ENCODE results near the gene KLF7.

The KLF7 gene

DNA sequence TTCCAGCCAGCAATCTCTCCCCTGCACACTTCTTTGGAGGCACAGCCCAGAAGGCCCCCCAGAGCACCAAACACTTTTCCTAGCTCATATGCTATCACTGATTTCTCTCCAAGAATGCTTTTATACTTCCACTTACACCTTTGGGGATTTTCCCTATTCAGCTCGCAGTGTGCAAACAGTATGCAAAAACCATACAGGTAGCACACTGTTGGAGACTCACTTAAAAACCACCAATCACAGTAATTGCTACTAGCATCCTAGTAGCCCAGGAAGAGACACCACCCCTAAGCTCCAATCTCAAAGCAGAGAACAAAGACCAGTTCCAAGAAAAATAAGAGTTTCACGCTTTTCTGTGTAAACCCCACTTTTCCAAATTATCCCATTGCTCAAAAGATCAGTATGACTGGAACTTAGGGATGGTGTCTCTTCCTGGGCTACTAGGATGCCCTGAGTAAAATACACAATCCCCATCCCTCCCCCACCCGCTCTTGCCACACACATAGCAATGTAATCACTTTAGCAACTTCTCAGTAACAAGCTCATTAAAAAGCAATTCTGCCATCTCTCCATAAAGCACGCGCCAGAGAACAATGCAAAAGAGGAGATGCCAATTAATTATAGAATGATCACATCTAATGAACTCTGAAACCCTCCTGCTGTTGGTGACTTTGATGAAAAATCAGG lies 43.0 kb downstream of the KLF7 start:
- H3K27me3 ChIP-seq (ENCODE audit: insufficient read depth, poor library complexity, severe bottlenecking) = no peaks in the 10 kb centered on the region
- no peak overlapping the region for H3K4me3 ChIP-seq (replicated peaks; ENCODE audit: insufficient read depth, low read length)
- H3K27ac ChIP-seq (replicated peaks) = no peak overlapping the region
- no peak for DNase-seq (ENCODE audit: low read depth in 1 of 2, low spot score in 1 of 2)
- TF ChIP-seq POLR2AphosphoS5 (IDR thresholded peaks at IDR 0.05; ENCODE audit: low read depth) = no peak

- Histone ChIP-seq H3K27ac (replicated peaks) (no peak overlapping the region), H3K4me3 (replicated peaks; ENCODE audit: insufficient read depth, low read length) (no peak overlapping the region), H3K27me3 (ENCODE audit: insufficient read depth, poor library complexity, severe bottlenecking) (no peaks in the 10 kb centered on the region)
- TF ChIP-seq CTCF (IDR thresholded peaks at IDR 0.05; ENCODE audit: insufficient read depth, low read length) = no peak
- TF ChIP-seq GABPA (IDR thresholded peaks at IDR 0.05; ENCODE audit: low read depth) = no peak
- no peak for TF ChIP-seq POLR2AphosphoS5 (IDR thresholded peaks at IDR 0.05; ENCODE audit: low read depth)
- TF ChIP-seq, protein P1, sequence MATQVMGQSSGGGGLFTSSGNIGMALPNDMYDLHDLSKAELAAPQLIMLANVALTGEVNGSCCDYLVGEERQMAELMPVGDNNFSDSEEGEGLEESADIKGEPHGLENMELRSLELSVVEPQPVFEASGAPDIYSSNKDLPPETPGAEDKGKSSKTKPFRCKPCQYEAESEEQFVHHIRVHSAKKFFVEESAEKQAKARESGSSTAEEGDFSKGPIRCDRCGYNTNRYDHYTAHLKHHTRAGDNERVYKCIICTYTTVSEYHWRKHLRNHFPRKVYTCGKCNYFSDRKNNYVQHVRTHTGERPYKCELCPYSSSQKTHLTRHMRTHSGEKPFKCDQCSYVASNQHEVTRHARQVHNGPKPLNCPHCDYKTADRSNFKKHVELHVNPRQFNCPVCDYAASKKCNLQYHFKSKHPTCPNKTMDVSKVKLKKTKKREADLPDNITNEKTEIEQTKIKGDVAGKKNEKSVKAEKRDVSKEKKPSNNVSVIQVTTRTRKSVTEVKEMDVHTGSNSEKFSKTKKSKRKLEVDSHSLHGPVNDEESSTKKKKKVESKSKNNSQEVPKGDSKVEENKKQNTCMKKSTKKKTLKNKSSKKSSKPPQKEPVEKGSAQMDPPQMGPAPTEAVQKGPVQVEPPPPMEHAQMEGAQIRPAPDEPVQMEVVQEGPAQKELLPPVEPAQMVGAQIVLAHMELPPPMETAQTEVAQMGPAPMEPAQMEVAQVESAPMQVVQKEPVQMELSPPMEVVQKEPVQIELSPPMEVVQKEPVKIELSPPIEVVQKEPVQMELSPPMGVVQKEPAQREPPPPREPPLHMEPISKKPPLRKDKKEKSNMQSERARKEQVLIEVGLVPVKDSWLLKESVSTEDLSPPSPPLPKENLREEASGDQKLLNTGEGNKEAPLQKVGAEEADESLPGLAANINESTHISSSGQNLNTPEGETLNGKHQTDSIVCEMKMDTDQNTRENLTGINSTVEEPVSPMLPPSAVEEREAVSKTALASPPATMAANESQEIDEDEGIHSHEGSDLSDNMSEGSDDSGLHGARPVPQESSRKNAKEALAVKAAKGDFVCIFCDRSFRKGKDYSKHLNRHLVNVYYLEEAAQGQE (IDR thresholded peaks at IDR 0.05; ENCODE audit: insufficient replicate concordance, low read depth) = no peak
- DNase-seq (ENCODE audit: low read depth in 1 of 2, low spot score in 1 of 2) = no peak
Observed at GRCh38 chr2:207121784-207122183, 44.0 kb downstream of the KLF7 start.

DNA sequence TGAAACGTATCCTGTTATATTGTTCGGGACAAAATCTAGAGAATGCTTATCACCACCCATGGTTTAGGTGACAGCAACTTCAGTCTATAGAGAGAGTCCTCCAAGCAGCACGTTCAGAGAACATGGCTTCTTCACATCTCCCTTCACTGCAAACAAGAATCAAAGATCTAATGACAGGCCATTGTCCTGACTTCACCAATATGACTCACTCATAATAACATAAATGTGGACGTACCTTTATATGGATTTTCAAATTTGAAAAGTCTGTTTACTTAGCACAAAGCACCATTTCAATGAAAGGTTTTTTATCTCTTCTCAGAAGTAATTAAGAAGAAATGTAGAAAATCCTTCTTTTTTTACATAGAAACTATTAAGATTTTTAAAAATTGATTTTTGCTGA lies 46.7 kb downstream of the KLF7 start:
- no peak for TF ChIP-seq SPI1 (IDR thresholded peaks at IDR 0.05; ENCODE audit: borderline replicate concordance, low read depth)
- TF ChIP-seq GABPA (IDR thresholded peaks at IDR 0.05; ENCODE audit: low read depth) = no peak
- TF ChIP-seq CTCF (IDR thresholded peaks at IDR 0.05; ENCODE audit: insufficient read depth, low read length) = no peak
- no peak overlapping the region for H3K27ac ChIP-seq (replicated peaks)
- no peaks in the 10 kb centered on the region for H3K27me3 ChIP-seq (ENCODE audit: insufficient read depth, poor library complexity, severe bottlenecking)
- H3K4me3 ChIP-seq (replicated peaks; ENCODE audit: insufficient read depth, low read length) = no peak overlapping the region
- no peak for DNase-seq (ENCODE audit: low read depth in 1 of 2, low spot score in 1 of 2)

DNA sequence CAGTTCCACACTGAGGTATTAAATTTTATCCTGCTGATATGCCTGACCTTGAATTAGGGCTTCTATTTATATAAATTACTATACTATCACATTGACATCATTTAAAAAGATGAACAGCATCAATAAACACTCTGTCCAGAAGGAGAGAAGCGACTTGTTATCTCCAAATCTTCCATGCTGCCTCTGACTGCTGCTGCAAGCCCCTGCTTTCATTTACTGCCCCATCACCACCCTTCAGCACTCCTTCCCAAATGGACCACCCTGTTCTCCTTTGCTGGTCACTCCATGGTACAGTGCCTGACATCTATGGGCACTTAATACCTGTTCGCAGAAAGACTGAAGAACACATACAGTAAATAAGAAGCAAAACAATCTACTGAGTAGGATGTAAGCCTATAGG lies 48.1 kb downstream of the KLF7 start:
- TF ChIP-seq GABPA (IDR thresholded peaks at IDR 0.05; ENCODE audit: low read depth) (no peak), CTCF (IDR thresholded peaks at IDR 0.05; ENCODE audit: insufficient read depth, low read length) (no peak), POLR2AphosphoS5 (IDR thresholded peaks at IDR 0.05; ENCODE audit: low read depth) (no peak)
- TF ChIP-seq, protein P1 (IDR thresholded peaks at IDR 0.05; ENCODE audit: insufficient replicate concordance, low read depth) = no peak
- no peak for DNase-seq (ENCODE audit: low read depth in 1 of 2, low spot score in 1 of 2)
- Histone ChIP-seq H3K27ac (replicated peaks) (no peak overlapping the region), H3K27me3 (ENCODE audit: insufficient read depth, poor library complexity, severe bottlenecking) (no peaks in the 10 kb centered on the region), H3K4me3 (replicated peaks; ENCODE audit: insufficient read depth, low read length) (no peak overlapping the region)
